Memory B cell (primary cell): ENCODE results near the gene PNPLA1.

Experiments
- ATAC-seq: fragments of 150-1000 bp; cut with Tn5 transposase; 2 replicates; pipeline ENCODE4 v1.10.0; 2021; ENCODE audit warnings: low read depth, mild to moderate bottlenecking, moderate library complexity
- DNase-seq, 2 donors: peaks; one replicate each; pipeline ENCODE4 v3.0.0; 2022; ENCODE audit warnings: low spot score in 2 of 2
- H3K27ac Mint-ChIP-seq: one replicate; pipeline ENCODE4 v1.8.0; 2022; ENCODE audit warnings: mild to moderate bottlenecking, moderate library complexity, mixed read lengths
- H3K27me3 Mint-ChIP-seq: one replicate; pipeline ENCODE4 v1.8.0; 2022; ENCODE audit warnings: mixed read lengths
- H3K36me3 Mint-ChIP-seq: one replicate; pipeline ENCODE4 v1.8.0; 2022; ENCODE audit warnings: mild to moderate bottlenecking, mixed read lengths
- H3K4me1 Mint-ChIP-seq: one replicate; pipeline ENCODE4 v1.8.0; 2022; ENCODE audit warnings: mixed read lengths
- H3K4me3 Mint-ChIP-seq: one replicate; pipeline ENCODE4 v1.8.0; 2022; ENCODE audit warnings: mild to moderate bottlenecking, moderate library complexity, mixed read lengths
- H3K9me3 Mint-ChIP-seq: one replicate; pipeline ENCODE4 v1.8.0; 2022; ENCODE audit warnings: mixed read lengths

The PNPLA1 gene

GRCh38 chr6:36350082-36350481, 80.2 kb downstream of the PNPLA1 start:
- no peak overlapping the region for H3K27ac Mint-ChIP-seq
- ATAC-seq (no peak), DNase-seq (no peak)
- H3K9me3 Mint-ChIP-seq: peaks cover 4% of the 10 kb centered on the region
- H3K4me3 Mint-ChIP-seq: no peak overlapping the region
- H3K4me1 Mint-ChIP-seq: peaks cover 5% of the 10 kb centered on the region
- no peaks in the 10 kb centered on the region for H3K36me3 Mint-ChIP-seq
- H3K27me3 Mint-ChIP-seq: peaks cover 2% of the 10 kb centered on the region

DNA sequence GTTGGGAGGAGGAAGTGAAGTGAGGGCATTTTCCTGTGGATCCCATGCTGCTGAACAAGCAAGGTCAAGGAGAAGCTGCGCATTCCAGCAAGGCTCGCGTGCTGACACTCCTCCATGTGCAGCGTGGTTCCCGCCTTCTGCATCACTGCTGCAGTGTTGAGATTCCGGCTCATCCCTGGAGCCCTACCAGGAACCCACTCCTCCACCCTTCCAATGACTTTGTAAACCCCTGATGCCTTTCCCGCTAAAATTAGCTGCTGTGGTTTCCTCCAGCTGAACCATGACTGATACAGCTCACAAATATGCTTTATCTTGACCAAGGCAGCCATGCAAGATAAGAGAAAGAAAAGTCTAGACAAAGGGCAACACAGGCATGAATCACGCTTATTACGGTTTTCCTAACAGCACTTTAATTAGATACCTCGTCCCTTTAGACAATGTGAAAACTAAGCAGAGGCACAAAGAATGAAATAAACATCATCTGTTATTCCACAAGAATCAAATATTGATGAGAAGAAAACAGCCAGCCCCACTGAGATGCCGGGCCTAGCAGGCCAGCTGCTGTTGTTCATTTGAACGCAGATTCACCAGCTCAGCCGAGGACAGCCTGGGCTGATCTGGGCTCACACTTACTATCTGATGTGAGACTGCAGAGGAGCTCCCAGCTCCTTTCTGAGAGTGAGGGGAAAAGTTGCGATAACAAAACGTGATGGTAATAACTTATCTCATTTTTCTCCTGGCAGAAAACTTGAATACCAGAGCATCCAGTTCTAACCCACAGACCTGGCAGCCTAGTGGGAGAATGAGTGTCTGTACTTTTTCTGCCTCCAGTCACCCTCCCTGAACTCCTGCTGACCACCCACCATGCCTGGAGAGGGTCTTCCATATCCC, 81.1 kb downstream of the PNPLA1 start:
- peaks cover 4% of the 10 kb centered on the region for H3K9me3 Mint-ChIP-seq
- H3K27me3 Mint-ChIP-seq: peaks cover 2% of the 10 kb centered on the region
- no peak overlapping the region for H3K27ac Mint-ChIP-seq
- H3K36me3 Mint-ChIP-seq: no peaks in the 10 kb centered on the region
- no peak for DNase-seq
- H3K4me3 Mint-ChIP-seq: no peak overlapping the region
- peaks cover 5% of the 10 kb centered on the region for H3K4me1 Mint-ChIP-seq
- no peak for ATAC-seq

GRCh38 chr6:36352477-36353157, 82.8 kb downstream of the PNPLA1 start:
- Mint-ChIP-seq H3K36me3 (no peaks in the 10 kb centered on the region), H3K27me3 (peaks cover 4% of the 10 kb centered on the region), H3K27ac (no peak overlapping the region), H3K4me3 (no peak overlapping the region), H3K4me1 (peaks cover 5% of the 10 kb centered on the region), H3K9me3 (peaks cover 4% of the 10 kb centered on the region)
- ATAC-seq: no peak
- no peak for DNase-seq

DNA sequence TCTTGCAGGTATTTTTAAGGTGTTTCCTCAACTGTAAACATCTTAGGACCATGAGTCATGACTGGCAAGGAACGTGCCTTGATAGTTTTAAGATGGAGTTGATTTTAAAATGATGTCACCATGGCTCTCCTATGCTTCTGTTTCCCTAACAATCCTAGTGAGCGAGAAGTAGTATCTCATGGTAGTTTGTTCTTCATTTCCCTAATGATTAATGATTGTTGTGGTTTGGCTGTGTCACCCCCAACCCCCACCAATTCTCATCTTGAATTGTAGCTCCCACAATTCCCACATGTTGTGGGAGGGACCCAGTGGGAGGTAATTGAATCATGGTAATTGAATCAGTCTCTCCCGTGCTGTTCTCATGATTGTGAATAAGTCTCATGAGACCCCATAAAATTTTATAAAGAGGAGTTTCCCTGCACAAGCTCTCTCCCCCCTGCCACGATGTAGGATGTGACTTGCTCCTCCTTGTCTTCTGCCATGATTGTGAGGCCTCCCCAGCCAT, 83.6 kb downstream of the PNPLA1 start:
- Mint-ChIP-seq H3K27ac (no peak overlapping the region), H3K27me3 (peaks cover 4% of the 10 kb centered on the region), H3K9me3 (peaks cover 4% of the 10 kb centered on the region), H3K4me1 (peaks cover 11% of the 10 kb centered on the region), H3K36me3 (no peaks in the 10 kb centered on the region), H3K4me3 (no peak overlapping the region)
- DNase-seq (no peak), ATAC-seq (no peak)

GRCh38 chr6:36355819-36356218, 86.0 kb downstream of the PNPLA1 start:
- no peak overlapping the region for H3K4me3 Mint-ChIP-seq
- H3K4me1 Mint-ChIP-seq: peaks cover 17% of the 10 kb centered on the region
- H3K27me3 Mint-ChIP-seq: peaks cover 4% of the 10 kb centered on the region
- H3K27ac Mint-ChIP-seq: no peak overlapping the region
- DNase-seq: no peak
- H3K36me3 Mint-ChIP-seq: no peaks in the 10 kb centered on the region
- ATAC-seq: no peak
- peaks cover 4% of the 10 kb centered on the region for H3K9me3 Mint-ChIP-seq

DNA sequence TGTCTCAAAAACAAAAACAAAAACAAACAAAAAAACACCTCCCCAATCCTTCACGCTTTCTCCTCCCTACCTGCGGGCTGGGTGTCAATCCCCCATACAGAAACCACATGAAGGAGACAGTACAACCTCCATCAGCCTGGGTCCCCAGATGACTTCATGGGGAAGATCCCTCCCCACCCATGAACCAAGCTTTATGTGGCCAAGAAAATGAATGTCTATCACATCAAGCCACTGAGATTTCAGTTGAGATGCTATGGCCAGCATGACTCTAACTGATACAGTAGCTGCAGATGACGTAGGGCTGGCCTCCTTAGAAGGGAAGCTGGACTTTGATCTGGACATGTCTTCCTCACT, 88.0 kb downstream of the PNPLA1 start:
- ATAC-seq: no peak
- H3K27me3 Mint-ChIP-seq: peaks cover 4% of the 10 kb centered on the region
- no peak for DNase-seq
- H3K36me3 Mint-ChIP-seq: no peaks in the 10 kb centered on the region
- peaks cover 4% of the 10 kb centered on the region for H3K9me3 Mint-ChIP-seq
- no peak overlapping the region for H3K4me3 Mint-ChIP-seq
- peak overlapping the region; percentile 47 for H3K27ac Mint-ChIP-seq
- peaks cover 18% of the 10 kb centered on the region for H3K4me1 Mint-ChIP-seq
